ENCODE measurements around the gene ATOH7. TPM values are rescaled to one million over a fixed set of nuclear protein-coding genes. Genes with fewer than 3 reads are reported as not detected.
"Not testable (repeated sequence)": the region's sequence is repeated elsewhere in the genome, so short reads cannot be mapped to it uniquely, and the experiment has no call there.

Gene ATOH7
- total RNA-seq (not detected), polyA plus RNA-seq (ENCODE audit: insufficient read length in 6 of 6) (under 1 TPM in 5 of 6 donors, not detected in 1; 0.13 to 0.28 (median 0.14) TPM)
- long read RNA-seq, donor 1, result 0 reads
- long read RNA-seq, donor 2, result 0 reads
- long read RNA-seq, donor 3, partial matches to known transcripts, result 0 of 1 reads
- long read RNA-seq, donor 3, other reads (novel, unspliced or antisense), result 0 of 1 reads
- long read RNA-seq, donor 4, result 0 reads
- long read RNA-seq, donor 5, result 0 reads
- long read RNA-seq, donor 6, result 0 reads
- long read RNA-seq, donor 7, result 0 reads
- long read RNA-seq, donor 8, partial matches to known transcripts, result 0 of 1 reads
- long read RNA-seq, donor 8, other reads (novel, unspliced or antisense), result 0 of 1 reads
- long read RNA-seq, donor 9, result 0 reads
- long read RNA-seq, donor 10, result 0 reads
- long read RNA-seq, donor 11, partial matches to known transcripts, result 0 of 3 reads
- long read RNA-seq, donor 11, other reads (novel, unspliced or antisense), result 0 of 3 reads
- long read RNA-seq, donor 12, result 0 reads

GRCh38 chr10:68231817-68232251 is at the start of gene ATOH7:
TSS of gene ATOH7 (minus strand) at chr10:68232113. CDS start at chr10:68231677, 436 bp downstream.
- TF ChIP-seq, protein P1, sequence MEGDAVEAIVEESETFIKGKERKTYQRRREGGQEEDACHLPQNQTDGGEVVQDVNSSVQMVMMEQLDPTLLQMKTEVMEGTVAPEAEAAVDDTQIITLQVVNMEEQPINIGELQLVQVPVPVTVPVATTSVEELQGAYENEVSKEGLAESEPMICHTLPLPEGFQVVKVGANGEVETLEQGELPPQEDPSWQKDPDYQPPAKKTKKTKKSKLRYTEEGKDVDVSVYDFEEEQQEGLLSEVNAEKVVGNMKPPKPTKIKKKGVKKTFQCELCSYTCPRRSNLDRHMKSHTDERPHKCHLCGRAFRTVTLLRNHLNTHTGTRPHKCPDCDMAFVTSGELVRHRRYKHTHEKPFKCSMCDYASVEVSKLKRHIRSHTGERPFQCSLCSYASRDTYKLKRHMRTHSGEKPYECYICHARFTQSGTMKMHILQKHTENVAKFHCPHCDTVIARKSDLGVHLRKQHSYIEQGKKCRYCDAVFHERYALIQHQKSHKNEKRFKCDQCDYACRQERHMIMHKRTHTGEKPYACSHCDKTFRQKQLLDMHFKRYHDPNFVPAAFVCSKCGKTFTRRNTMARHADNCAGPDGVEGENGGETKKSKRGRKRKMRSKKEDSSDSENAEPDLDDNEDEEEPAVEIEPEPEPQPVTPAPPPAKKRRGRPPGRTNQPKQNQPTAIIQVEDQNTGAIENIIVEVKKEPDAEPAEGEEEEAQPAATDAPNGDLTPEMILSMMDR (IDR thresholded peaks at IDR 0.05), result no peak
- ATAC-seq (no peak), DNase-seq (no peak)
- peak within 1 kb of the TSS; percentile 42 to 55 for H3K4me3 ChIP-seq
- intact Hi-C loops (cut with DNase I), result no loop called here
- peaks cover 8 to 17% of the 10 kb centered on the region in 2 donors for H3K4me1 ChIP-seq
- H3K9me3 ChIP-seq, result no peaks in the 10 kb centered on the region
- H3K27me3 ChIP-seq, result peaks cover 12 to 51% of the 10 kb centered on the region in 2 donors
- H3K27ac ChIP-seq, result no peak within 1 kb of the TSS
- no peaks in the 10 kb centered on the region for H3K36me3 ChIP-seq

DNA sequence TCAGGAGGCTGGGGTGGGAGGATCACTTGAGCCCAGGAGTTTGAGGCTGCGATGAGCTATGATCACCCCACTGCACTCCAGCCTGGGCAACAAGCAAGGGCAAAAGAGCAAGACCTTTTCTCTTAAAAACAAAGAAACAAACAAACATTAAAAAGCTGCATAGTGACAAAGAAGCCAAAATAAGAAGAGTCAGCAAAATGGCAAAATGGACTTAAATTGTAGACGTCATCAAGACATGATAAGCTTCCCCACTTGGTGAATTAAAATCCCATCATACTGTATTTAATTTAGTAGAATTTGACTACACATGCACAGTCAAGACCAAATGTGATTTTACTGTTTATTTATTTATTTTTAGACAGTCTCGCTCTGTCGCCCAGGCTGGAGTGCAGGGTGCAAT is 48.8 kb upstream of the ATOH7 start:
- no peaks in the 10 kb centered on the region for H3K27me3 ChIP-seq
- TF ChIP-seq, protein P1 (IDR thresholded peaks at IDR 0.05), result no peak
- no peaks in the 10 kb centered on the region for H3K4me1 ChIP-seq
- H3K4me3 ChIP-seq, result no peak overlapping the region
- DNase-seq (no peak), ATAC-seq (no peak)
- H3K9me3 ChIP-seq, result peaks cover 0 to 24% of the 10 kb centered on the region in 2 donors
- intact Hi-C loops (cut with DNase I), result no loop called here
- H3K36me3 ChIP-seq, result no peaks in the 10 kb centered on the region
- H3K27ac ChIP-seq, result no peak overlapping the region

DNA sequence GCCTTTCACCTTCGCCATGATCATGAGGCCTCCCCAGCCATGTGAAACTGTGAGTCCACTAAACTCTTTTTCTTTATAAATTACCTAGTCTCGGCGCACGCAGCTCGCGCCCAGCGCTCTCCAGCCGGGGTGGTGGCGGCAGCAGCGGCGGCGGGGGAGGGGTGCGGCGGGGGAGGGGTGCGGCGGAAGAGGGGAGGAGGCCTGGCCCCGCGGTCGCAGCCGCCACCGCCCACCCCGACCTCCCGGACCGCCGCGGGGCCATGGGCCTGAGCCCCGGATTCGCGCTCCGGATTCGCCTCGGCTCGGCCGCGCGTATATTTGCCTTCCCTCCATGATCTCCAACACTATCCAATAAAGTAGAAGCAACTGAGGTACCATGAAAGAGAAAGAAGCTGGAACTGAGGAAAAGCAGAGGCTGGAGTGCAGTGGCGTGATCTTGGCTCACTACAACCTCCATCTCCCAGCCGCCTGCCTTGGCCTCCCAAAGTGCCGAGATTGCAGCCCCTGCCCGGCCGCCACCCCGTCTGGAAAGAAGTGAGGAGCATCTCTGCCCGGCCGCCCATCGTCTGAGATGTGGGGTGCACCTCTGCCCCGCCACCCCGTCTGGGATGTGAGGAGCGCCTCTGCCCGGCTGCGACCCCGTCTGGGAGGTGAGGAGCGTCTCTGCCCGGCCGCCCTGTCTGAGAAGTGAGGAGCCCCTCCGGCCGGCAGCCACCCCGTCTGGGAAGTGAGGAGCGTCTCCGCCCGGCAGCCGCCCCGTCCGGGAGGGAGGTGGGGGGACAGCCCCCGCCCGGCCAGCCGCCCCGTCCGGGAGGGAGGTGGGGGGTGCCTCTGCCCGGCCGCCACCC is 47.2 kb upstream of the ATOH7 start:
- ATAC-seq; H3K27me3 ChIP-seq; H3K4me1 ChIP-seq; intact Hi-C loops (cut with DNase I); H3K4me3 ChIP-seq; H3K27ac ChIP-seq; DNase-seq; H3K36me3 ChIP-seq: not testable (repeated sequence)
- peaks cover 0 to 24% of the 10 kb centered on the region in 2 donors for H3K9me3 ChIP-seq

DNA sequence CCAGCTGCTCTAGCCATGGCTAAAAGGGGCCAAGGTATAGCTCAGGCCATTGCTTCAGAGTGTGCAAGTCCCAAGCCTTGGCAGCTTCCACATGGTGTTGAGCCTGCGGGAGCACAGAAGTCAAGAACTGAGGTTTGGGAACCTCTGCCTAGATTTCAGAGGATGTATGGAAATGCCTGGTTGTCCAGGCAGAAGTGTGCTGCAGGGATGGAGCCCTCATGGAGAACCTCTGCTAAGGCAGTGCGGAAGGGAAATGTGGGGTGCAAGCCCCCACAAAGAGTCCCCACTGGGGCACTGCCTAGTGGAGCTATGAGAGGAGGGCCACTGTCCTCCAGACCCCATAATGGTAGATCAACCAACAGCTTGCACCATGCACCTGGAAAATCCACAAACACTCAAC is 45.9 kb upstream of the ATOH7 start:
- H3K9me3 ChIP-seq, result peaks cover 0 to 24% of the 10 kb centered on the region in 2 donors
- H3K27me3 ChIP-seq; ATAC-seq; H3K4me1 ChIP-seq; H3K27ac ChIP-seq; DNase-seq; intact Hi-C loops (cut with DNase I); H3K36me3 ChIP-seq; H3K4me3 ChIP-seq: not testable (repeated sequence)

DNA sequence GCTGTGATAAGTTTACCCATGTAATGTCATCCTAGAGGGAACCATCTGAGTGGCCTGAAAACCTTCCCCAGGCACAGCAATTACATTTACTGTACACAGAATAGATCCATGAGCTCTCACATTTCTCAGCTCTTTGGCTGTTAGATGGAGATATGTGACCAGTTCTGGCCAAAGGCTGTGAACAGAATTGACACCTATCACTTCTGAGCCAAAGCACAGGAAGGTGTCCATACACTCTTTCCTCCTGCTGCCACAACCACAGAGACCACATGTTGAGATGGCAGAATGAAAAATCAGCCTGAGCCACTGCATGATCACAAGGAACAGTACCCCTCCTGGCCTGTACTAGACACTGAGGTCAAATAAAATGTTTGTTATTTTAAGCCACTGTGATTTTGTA is 44.3 kb upstream of the ATOH7 start:
- H3K27ac ChIP-seq, result no peak overlapping the region
- no peaks in the 10 kb centered on the region for H3K4me1 ChIP-seq
- DNase-seq, result no peak
- ATAC-seq, result no peak
- no peak overlapping the region for H3K4me3 ChIP-seq
- no peaks in the 10 kb centered on the region for H3K27me3 ChIP-seq
- TF ChIP-seq, protein P1 (IDR thresholded peaks at IDR 0.05), result no peak
- H3K9me3 ChIP-seq, result peaks cover 0 to 24% of the 10 kb centered on the region in 2 donors
- no peaks in the 10 kb centered on the region for H3K36me3 ChIP-seq
- intact Hi-C loops (cut with DNase I), result no loop called here
